GM21528 (cell line): ENCODE results near the gene SELENOO.

Experiments used
- ATAC-seq: cut with Tn5 transposase; IDR thresholded peaks from one replicate; pipeline ENCODE4 v1.9.1; 2021; ENCODE audit warnings: mild to moderate bottlenecking, moderate library complexity; ENCODE audit not compliant: unreplicated experiment, low FRiP score

SELENOO gene

GRCh38 chr22:50210378-50211139 is 9.7 kb downstream of the SELENOO start:
- ATAC-seq: no peak

DNA sequence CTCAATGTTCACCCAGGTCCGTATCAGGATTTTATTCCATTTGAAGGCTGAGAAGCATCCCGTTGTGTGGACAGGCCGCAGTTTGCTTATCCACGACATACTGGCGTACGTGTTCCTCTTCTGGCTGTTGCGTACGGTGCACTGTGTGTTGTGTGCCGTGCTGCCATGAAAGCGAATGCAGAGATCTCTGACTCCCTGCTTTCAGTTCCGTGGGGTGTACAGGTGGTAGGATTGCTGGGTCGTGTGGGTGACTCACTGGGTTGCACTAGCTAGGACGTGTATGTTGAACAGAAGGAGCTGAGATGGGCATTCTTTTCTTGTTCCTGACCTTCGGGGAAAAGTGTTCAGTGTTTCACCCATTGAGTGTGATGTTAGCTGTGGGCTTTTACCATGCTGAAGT is 10.3 kb downstream of the SELENOO start:
- ATAC-seq: no peak

DNA sequence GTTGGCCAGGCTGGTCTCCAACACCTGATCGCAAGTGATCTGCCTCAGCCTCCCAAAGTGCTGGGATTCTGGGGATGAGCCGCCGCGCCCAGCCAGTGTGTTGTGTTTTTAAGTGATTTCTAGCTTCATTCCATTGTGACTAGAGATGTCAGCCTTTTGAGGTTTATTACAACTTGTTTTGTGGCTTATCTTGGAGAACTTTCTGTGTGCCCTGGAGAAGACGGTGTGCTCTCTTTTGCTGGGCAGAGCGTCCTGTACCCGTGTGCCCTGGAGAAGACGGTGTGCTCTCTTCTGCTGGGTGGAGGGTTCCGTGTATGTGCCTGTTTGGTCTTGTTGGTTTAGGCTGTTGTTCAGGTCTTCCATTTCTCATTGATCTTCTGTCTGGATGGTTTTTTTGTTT is 12.5 kb downstream of the SELENOO start:
- no peak for ATAC-seq

DNA sequence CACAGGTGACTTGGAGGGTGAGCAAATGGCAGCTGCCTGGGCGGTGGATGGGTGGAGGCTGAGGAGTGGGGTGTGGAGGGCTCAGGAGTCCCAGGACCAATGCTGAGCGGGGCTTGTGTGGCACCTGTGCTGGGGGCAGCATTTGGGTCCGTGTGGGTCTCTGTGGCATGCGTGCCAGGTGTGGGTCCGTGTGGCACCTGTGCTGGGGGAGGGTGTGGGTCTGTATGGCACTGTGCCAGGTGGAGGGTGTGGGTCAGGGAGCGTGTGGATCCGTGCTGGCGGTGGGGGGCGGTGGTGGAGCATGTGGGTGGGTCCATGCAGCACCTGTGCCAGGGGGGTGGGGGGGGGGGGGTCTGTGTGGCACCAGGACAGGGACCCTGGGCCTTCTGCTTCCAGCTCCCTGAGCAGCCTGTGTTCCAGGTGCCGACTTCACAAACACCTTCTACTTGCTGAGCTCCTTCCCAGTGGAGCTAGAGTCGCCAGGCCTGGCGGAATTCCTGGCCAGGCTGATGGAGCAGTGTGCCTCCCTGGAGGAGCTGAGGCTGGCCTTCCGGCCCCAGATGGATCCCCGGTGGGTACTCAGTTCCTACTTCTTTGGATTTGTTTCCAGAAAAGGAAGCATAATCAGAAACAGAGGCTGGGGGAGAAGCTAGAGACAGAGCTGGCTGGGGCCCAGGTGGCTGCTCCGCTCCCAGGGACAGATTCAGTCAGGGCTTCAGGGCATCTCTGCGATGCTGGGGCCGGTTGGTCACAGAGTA is 14.7 kb downstream of the SELENOO start:
- no peak for ATAC-seq

DNA sequence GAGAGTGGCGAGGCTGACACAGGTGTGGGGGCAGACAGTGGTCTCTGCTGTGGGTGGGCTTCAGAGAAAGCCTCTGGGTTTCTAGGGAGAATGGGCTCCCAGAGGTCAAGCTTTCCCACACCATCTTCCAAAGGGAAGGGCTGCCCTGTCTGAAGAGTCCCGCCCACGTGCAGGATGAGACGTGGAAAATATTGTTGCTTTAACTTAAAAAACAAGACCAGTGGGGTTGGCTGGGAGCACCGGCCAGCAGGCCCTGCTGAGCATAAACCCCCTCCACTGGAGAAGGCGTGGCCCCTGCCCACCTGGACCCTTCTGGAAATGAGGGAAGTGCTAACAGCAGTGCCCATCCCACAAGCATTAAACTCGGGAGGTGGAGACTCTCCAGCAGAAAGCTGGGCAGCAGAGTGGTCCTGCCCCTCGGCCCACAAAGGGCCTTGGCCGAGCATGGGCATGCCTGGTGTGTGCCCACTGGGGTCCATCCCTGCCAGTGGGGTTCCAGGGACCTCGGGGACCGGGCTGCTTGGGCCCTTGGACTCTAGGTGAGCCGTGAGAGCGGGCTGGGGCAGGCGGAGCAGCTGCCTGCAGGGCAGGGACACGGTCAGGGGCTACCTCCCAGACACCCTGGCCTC is 15.4 kb downstream of the SELENOO start:
- no peak for ATAC-seq

- ATAC-seq: no peak
These were observed 16.1 kb downstream of the SELENOO start for GRCh38 chr22:50216684-50217520.

DNA sequence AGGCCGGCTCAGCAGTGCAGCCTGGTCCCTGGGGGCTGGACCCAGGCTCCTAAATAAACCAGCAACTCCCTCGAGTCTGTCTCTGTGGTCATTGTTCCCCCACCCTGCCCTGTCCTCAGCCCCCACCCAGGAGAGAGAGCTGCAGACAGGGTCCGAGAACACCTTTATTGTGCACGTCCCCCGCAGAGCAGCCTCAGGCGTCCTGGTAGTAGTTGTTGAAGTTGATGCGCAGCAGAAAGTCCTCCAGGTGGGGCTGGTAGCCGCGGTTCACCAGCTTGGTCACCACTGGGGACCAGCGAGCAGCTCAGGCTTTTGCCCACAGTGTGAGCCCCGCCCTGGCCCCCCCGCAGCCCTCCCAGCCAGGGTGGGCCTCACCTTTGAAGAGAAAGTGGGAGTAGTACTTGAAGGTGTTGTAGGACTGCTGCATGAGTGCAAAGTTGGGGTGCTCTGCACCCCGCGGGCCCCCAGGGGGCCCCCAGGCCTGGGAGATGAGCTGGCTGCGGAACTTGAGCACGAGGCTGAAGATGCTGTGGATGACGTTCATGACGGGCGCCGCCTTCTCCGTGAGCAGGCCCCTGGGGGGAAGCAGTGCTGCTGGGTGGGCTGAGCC is 16.8 kb downstream of the SELENOO start:
- no peak for ATAC-seq

GRCh38 chr22:50218153-50218995 is 17.6 kb downstream of the SELENOO start:
- no peak for ATAC-seq

- no peak for ATAC-seq
These were observed 18.4 kb downstream of the SELENOO start for GRCh38 chr22:50218996-50219727.

- ATAC-seq: no peak
These were observed 19.2 kb downstream of the SELENOO start for GRCh38 chr22:50219800-50220602.

- no peak for ATAC-seq
These were observed 20.0 kb downstream of the SELENOO start for GRCh38 chr22:50220603-50221409.

GRCh38 chr22:50221410-50222300 is 20.8 kb downstream of the SELENOO start:
- ATAC-seq: no peak

- no peak for ATAC-seq
These were observed 21.7 kb downstream of the SELENOO start for GRCh38 chr22:50222508-50222907.

GRCh38 chr22:50224071-50224470 is 23.3 kb downstream of the SELENOO start:
- no peak for ATAC-seq

- ATAC-seq: no peak
These were observed 24.6 kb downstream of the SELENOO start for GRCh38 chr22:50225200-50225969.
